ENCODE data around the gene H1-8. TPM values are rescaled to one million over a fixed set of nuclear protein-coding genes. Genes with fewer than 3 reads are reported as not detected.

The H1-8 gene
- total RNA-seq, 1 experiment from 2014 or later: not detected

DNA sequence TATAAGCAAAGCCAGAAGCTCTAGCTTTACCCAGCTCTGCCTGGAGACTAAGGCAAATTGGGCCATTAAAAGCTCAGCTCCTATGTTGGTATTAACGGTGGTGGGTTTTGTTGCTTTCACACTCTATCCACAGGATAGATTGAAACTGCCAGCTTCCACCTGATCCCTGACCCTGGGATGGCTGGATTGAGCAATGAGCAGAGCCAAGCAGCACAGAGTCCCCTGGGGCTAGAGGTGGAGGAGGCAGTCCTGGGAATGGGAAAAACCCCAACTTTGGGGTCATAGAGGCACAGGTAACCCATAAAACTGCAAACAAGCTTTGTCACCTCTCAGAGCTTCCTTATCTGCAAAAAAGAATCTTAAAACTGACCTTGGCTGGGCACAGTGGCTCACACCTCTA is 7.9 kb upstream of the H1-8 start:
- no peak overlapping the region for H2BK120ac ChIP-seq (ENCODE audit: low read depth, low read length, poor library complexity, severe bottlenecking)
- H3K4ac ChIP-seq (ENCODE audit: low read depth, low read length): no peak overlapping the region

More for the DNA sequence above, 7.9 kb upstream of the H1-8 start:
- H3K79me1 ChIP-seq (ENCODE audit: insufficient read depth, low read depth, low read length, poor library complexity, severe bottlenecking): no peaks in the 10 kb centered on the region
- no peak overlapping the region for H4K91ac ChIP-seq (ENCODE audit: insufficient read length, low read depth, low read length)
- H3K56ac ChIP-seq (ENCODE audit: insufficient read length, low read depth, low read length): no peak overlapping the region
- Mint-ChIP-seq H3K27ac (no peak overlapping the region), H3K27me3 (ENCODE audit: low read depth) (peaks cover 11% of the 10 kb centered on the region), H3K36me3 (ENCODE audit: insufficient read depth in 1 of 3, low read depth in 3 of 3) (no peaks in the 10 kb centered on the region; a peak in 1 of 7 replicates), H3K4me3 (no peak overlapping the region), H3K9me3 (no peaks in the 10 kb centered on the region), H3K4me1 (peaks cover 44 to 51% of the 10 kb centered on the region in 2 experiments)
- no peak overlapping the region for H2AK5ac ChIP-seq (ENCODE audit: insufficient read length, low read length)
- no peak overlapping the region for H4K8ac ChIP-seq (replicated peaks; ENCODE audit: insufficient read length, low read depth, low read length)
- H3K27me3 ChIP-seq (ENCODE audit: insufficient read depth, low read length): no peaks in the 10 kb centered on the region
- H2BK5ac ChIP-seq (ENCODE audit: insufficient read length, low read length): no peak overlapping the region
- no peak for TF ChIP-seq CTCF (conservative IDR thresholded peaks at IDR 0.05)
- no peaks in the 10 kb centered on the region for H4K20me1 ChIP-seq (ENCODE audit: control insufficient read depth, insufficient read depth, insufficient read length)
- H3K27ac ChIP-seq (ENCODE audit: insufficient read length, low read depth, low read length): no peak overlapping the region
- DNase-seq: no peak
- H3K14ac ChIP-seq (ENCODE audit: insufficient read depth, low read length): no peak overlapping the region
- no peak overlapping the region for H3K4me2 ChIP-seq (ENCODE audit: insufficient read depth, insufficient read length, low read length)
- no peak overlapping the region for H4K5ac ChIP-seq (ENCODE audit: insufficient read length, low read depth, low read length)
- no peak overlapping the region for H2BK12ac ChIP-seq (ENCODE audit: insufficient read length, low read depth, low read length)
- no peak overlapping the region for H3K23ac ChIP-seq (ENCODE audit: insufficient read length, low read depth, low read length)
- no peak overlapping the region for H3T11ph ChIP-seq (ENCODE audit: low read length)
- H3K23me2 ChIP-seq (ENCODE audit: insufficient read length, low read depth, low read length, poor library complexity, severe bottlenecking): no peaks in the 10 kb centered on the region
- no peaks in the 10 kb centered on the region for H3K79me2 ChIP-seq (ENCODE audit: insufficient read depth, low read length)
- H2AFZ ChIP-seq (ENCODE audit: low read length): no peak overlapping the region
- no peak overlapping the region for H2BK20ac ChIP-seq (ENCODE audit: low read depth, low read length, poor library complexity, severe bottlenecking)
- no peak overlapping the region for H2BK15ac ChIP-seq (ENCODE audit: low read depth, low read length)
- no peaks in the 10 kb centered on the region for H3K9me3 ChIP-seq (ENCODE audit: control insufficient read depth, low read depth, low read length)
- no peak overlapping the region for H3K18ac ChIP-seq (ENCODE audit: insufficient read length, low read depth, low read length)
- no peak overlapping the region for H3K9ac ChIP-seq (ENCODE audit: extremely low read depth, insufficient read length, low read length)
- WGBS (ENCODE audit: extremely low coverage, insufficient read length, low lambda C conversion rate): no CpG with 5 or more reads among the region's 1 CpG
- peaks cover 10% of the 10 kb centered on the region; the same call in 1 of the 2 replicates for H3K4me1 ChIP-seq (ENCODE audit: insufficient read depth, low read length)

All from H9 (cell line).